SK-N-DZ (cell line): Measurements from ENCODE around the gene SHFL.

Experiments used
- DNase-seq: peaks from one replicate; pipeline ENCODE4 v3.0.0-alpha.2; 2015; ENCODE audit warnings: low spot score
- small RNA-seq, 2 experiments: library from RNA; depleted of rRNA; stranded (forward); fragments of <200 nt; gene quantifications; one replicate each; pipeline ENCODE3, GENCODE V24; 2014

The SHFL gene

GRCh38 chr19:10132905-10133304 is 46.8 kb downstream of the SHFL start:
- no peak for DNase-seq

DNA sequence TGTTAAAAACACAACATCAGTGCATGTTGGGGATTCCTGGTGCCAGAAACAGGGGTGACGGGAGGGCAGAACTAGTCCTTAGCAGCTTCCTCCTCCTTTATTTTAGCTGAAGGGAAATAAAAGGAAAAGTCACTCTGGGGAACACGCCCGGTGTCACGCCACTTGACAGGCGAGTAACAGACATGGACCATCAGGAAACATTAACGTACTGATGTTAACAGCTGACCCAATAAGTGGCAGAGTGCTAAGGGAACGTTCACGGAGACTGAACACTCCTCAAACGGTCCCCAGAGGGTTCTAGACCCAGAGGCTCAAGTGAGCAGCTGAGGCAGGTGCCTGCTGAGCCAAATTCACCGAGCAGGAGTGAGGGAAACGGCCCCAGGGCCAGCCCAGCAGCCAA is 47.5 kb downstream of the SHFL start:
- DNase-seq, result no peak

DNA sequence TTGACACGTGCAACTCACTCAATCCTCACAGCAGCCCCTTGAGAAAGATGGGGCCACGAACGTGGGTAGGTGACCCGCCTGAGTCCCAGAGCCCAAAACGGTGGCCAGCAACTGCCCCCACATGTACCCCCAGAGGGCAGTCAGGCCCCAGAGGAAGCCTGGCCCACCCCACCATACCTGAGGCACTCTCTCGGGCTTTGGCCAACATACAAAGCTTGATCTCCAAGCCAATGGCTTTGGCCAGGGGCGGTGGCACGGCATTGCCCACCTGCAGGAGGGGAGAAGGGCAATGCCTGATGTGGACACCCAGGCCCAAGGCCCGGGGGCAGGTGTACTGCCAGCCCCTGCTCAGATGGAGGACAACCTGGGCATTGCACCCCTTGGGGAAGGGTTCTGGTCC is 47.9 kb downstream of the SHFL start:
- DNase-seq, result no peak

DNA sequence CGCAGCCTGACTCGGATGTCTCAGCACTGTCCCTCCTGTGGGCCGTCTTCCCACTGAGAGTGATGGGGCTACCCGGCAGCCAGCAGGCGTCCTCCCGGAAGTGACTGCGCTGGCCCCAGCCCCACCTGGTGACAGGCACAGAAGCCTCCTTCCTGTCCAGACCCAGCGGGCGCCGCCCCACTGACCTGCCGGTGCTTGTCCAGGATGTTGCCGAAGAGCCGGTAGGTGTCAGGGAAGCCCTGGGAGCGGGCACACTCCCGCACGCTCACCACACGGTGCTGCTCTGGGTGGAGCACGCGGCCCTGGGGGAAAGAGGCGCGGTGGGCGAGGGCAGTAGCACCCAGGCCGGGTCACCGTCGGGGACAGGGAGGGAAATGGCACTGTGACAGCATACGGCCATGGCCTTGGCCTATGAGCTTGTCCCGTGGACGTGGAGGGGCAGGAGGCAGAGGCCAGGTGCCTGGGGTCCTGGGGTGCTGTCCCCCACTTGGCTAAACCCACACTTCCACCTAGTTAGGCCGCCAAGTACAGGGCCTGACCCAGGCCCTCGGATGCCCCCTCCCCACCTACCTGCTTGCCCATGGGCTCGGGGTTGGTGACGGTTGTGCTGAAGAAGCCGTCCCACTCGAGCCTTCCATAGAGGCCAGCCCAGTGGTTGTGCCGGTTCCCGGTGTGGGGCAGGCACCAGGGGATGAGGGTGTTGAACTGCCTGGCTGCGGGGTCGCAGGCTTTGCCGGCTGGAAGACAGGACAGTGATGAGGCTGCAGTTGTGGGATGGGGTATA is 49.6 kb downstream of the SHFL start:
- DNase-seq, result no peak

GRCh38 chr19:10136936-10137335 is 50.8 kb downstream of the SHFL start:
- DNase-seq, result no peak

- DNase-seq, result no peak
These were observed 51.9 kb downstream of the SHFL start for GRCh38 chr19:10137751-10138682.

GRCh38 chr19:10138879-10139795 is 53.0 kb downstream of the SHFL start:
- no peak for DNase-seq

GRCh38 chr19:10139952-10140351 is 53.8 kb downstream of the SHFL start:
- DNase-seq, result no peak

DNA sequence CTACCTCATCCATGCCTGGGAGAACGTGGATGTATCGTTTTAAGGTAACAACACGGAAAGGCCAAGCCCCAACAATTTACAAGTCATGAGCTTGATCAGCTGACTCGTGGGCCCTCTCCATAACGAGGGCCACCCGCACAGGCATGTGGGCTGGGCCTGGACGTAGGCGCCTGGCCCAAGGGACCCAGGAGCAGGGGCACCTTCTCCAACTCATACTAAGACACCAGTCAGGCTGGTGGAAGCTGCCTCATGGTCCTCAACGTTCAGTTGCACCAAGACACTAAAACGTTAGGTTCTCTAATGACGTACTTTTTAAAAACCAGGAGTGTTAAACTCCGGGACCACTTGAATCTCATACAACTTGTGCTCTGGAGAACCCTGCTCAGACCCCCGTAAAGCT is 55.4 kb downstream of the SHFL start:
- no peak for DNase-seq

GRCh38 chr19:10141973-10142372 is 55.9 kb downstream of the SHFL start:
- DNase-seq, result no peak

Small RNAs within 50 kb of the gene (small RNA-seq; reads per million reads assigned to genes)
- gene MIR5589 (0 reads per million in 2 experiments), gene SNORD105 (0.75 to 119 reads per million in 2 experiments), gene SNORD105B (92.7 to 22,974 reads per million in 2 experiments)
